Testis (tissue), 3 donors: ENCODE results near the gene UMOD. TPM values are rescaled to one million over a fixed set of nuclear protein-coding genes. Genes with fewer than 3 reads are reported as not detected.

Source experiments
- DNase-seq: peaks from one replicate; pipeline ENCODE4 v3.0.0-alpha.2; 2019
- H3K27ac ChIP-seq, 2 donors: fragments of 200-600 bp; sonication (generic); one replicate each; pipeline ENCODE4 v1.5.1; 2019
- H3K27me3 ChIP-seq: fragments of 200-600 bp; sonication (generic); one replicate; pipeline ENCODE4 v1.5.1; 2019
- H3K36me3 ChIP-seq: fragments of 200-600 bp; sonication (generic); one replicate; pipeline ENCODE4 v1.5.1; 2017; ENCODE audit warnings: low read depth; ENCODE audit errors: missing control alignments
- H3K4me1 ChIP-seq: fragments of 200-600 bp; sonication (generic); one replicate; pipeline ENCODE4 v1.5.1; 2019
- H3K4me3 ChIP-seq, 2 donors: fragments of 200-600 bp; sonication (generic); one replicate each; pipeline ENCODE4 v1.5.1; 2017 to 2019
- H3K9me3 ChIP-seq: fragments of 200-600 bp; sonication (generic); one replicate; pipeline ENCODE4 v1.5.1; 2017
- CTCF ChIP-seq, 3 experiments: fragments of 450-650 bp in 2 of 3; fragments of 200-600 bp in 1 of 3; sonication (generic) in 1 of 3; IDR thresholded peaks; one replicate each; pipeline ENCODE4 v1.5.1; 2016 to 2019; ENCODE audit warnings: antibody characterized with exemption in 3 of 3, mild to moderate bottlenecking in 2 of 3, moderate library complexity in 1 of 3
- POLR2A ChIP-seq: fragments of 450-650 bp; IDR thresholded peaks from one replicate; pipeline ENCODE4 v1.6.1; 2017; ENCODE audit warnings: antibody characterized with exemption, mild to moderate bottlenecking, moderate library complexity
- WGBS, 2 donors: methylation state at CpG; one replicate each; pipeline ENCODE4 v1.1.5; 2018; 5-methylcytosine and 5-hydroxymethylcytosine counted together
- intact Hi-C: fragments of 100-400 bp; cut with DNase I; formaldehyde crosslinking; loops from one replicate; pipeline ENCODE4 v1.15.1; 2023; ENCODE audit warnings: low total_unique reads
- polyA plus RNA-seq: library from polyadenylated mRNA; stranded (reverse); fragments of 350-450 nt; fragmentation: Illumina TruSeq; extraction: RNeasy Lipid Tissue Mini Kit (QIAGEN cat#74804); gene quantifications from one replicate; pipeline ENCODE4 v1.2.3, GENCODE V29; 2014; ENCODE audit warnings: low read depth, low replicate concordance; ENCODE audit not compliant: insufficient read depth
- total RNA-seq, 2 donors: library from RNA; depleted of rRNA; stranded (reverse); fragments of >200 nt; gene quantifications; one replicate each; pipeline ENCODE4 v1.2.3, GENCODE V29; 2016

Gene UMOD
- total and polyA plus RNA-seq, 3 donors from 2014 or later: 0.43 to 3.8 (median 0.99) TPM

DNA sequence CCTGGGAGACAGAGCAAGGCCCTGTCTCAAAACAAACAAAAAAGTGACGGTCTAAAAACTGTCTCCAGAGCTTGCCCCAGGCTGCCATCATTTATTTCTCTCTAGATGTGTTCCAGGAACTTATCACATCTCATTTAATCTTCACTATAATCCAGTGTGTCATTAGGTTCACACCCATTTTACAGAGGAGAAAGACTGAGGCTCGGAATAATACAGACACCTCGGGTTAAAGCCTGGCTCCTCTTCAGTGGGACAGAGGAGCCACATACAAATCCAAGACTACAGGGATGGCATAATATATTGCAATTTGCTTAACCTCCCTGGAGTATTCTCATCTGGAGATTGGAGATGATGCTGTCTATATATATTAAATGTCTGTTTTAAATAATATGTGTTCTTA lies 46.1 kb upstream of the UMOD start:
- Histone ChIP-seq H3K27me3 (no peaks in the 10 kb centered on the region), H3K4me3 (no peak overlapping the region), H3K9me3 (no peaks in the 10 kb centered on the region), H3K27ac (no peak overlapping the region), H3K36me3 (no peaks in the 10 kb centered on the region), H3K4me1 (peaks cover 6% of the 10 kb centered on the region)
- no peak for DNase-seq
- intact Hi-C loops: no loop called here
- TF ChIP-seq CTCF (IDR thresholded peaks at IDR 0.05) (no peak), POLR2A (no peak)
- 92 to 95% methylated on average over 3 of the region's 3 CpGs for WGBS, 2 donors

DNA sequence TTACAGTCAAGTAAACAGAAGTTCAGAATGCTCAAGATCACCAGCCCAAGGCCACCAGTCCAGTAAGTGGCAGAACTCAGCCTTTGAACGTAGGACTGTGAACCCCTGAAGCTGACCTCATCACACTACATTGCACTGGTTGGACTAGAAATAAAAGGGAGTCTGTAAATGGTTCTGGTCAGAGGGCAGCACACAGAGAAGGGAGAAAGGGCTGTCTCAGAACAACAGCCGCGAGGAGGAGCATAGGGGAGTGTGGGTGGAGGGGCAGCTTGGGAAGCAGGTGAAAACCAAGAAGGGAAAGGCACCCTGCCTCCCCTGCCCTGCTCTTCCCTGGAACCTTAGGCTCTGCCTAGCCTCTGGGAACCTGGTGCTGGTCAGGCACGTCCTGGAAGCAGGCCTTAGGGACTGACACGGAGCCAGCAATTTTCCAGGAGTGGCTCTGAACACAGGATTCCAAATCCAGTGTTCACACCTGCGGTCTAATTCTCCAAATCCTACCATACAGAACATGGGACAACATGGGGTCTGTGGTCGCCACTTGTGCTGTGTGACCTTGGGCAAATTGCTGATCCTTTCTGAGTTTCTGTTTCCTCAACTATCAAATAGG lies 45.1 kb upstream of the UMOD start:
- intact Hi-C loops: no loop called here
- WGBS, 2 donors: 86 to 88% methylated on average over 7 of the region's 7 CpGs
- no peak overlapping the region for H3K27ac ChIP-seq
- no peaks in the 10 kb centered on the region for H3K36me3 ChIP-seq
- DNase-seq: no peak
- TF ChIP-seq POLR2A (no peak), CTCF (IDR thresholded peaks at IDR 0.05) (no peak)
- no peaks in the 10 kb centered on the region for H3K9me3 ChIP-seq
- H3K27me3 ChIP-seq: no peaks in the 10 kb centered on the region
- H3K4me1 ChIP-seq: peaks cover 6% of the 10 kb centered on the region
- no peak overlapping the region for H3K4me3 ChIP-seq

DNA sequence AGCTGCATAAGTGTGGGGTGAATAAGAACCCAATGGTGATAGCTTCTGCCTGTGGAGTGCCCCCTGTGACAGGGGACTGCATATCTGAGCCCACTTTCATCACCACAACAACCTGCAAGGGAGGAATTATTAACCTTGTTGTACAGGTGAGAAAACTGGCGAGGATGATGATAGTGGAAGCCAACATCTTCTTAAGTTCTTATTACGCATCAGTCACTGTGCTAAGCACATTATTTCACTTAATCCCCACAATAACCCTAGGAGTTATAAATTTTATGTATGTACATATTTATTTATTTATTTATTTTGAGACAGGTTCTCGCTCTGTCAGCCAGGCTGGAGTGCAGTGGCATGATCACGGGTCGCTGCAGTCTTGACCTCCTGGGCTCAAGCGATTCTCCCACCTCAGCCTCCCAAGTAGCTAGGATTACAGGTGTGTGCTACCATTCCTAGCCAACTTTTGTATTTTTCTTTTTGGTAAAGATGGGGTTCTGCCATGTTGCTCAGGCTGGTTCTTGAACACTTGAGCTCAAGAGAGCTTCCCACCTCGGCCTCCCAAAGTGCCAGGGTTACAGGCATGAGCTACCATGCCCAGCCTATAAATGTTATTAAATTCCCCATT lies 44.4 kb upstream of the UMOD start:
- TF ChIP-seq POLR2A (no peak), CTCF (IDR thresholded peaks at IDR 0.05) (no peak)
- WGBS, 2 donors: 96 to 97% methylated on average over 7 of the region's 7 CpGs
- DNase-seq: no peak
- Histone ChIP-seq H3K4me3 (no peak overlapping the region), H3K27me3 (no peaks in the 10 kb centered on the region), H3K9me3 (no peaks in the 10 kb centered on the region), H3K27ac (no peak overlapping the region), H3K4me1 (peaks cover 6% of the 10 kb centered on the region), H3K36me3 (no peaks in the 10 kb centered on the region)
- intact Hi-C loops: no loop called here

DNA sequence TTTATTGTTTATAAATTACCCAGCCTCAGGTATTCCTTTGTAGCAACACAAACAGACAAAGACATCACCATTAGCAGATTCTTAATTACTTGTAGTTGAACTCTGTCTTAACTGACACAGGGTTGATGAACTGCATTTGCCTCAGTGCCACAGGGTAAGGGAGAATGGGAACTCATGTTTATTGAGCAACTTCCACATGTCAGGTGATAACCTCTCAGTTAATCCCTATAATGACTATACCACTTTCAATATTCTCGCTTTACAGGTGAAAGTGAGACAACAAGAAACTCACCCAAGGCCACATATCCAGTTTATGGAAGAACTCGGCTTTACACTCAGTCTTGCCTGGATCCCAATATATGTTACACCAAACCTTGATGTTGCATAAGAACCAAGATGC lies 43.4 kb upstream of the UMOD start:
- intact Hi-C loops: no loop called here
- Histone ChIP-seq H3K9me3 (no peaks in the 10 kb centered on the region), H3K4me1 (peaks cover 6% of the 10 kb centered on the region), H3K27ac (no peak overlapping the region), H3K27me3 (no peaks in the 10 kb centered on the region), H3K36me3 (no peaks in the 10 kb centered on the region), H3K4me3 (no peak overlapping the region)
- TF ChIP-seq POLR2A (no peak), CTCF (IDR thresholded peaks at IDR 0.05) (no peak)
- DNase-seq: no peak
- WGBS, 2 donors: 62 to 91% methylated on average over 2 of the region's 2 CpGs
